Mesodermal cell (in vitro differentiated cells): ENCODE measurements around the gene PVALB.

Experiments
- H3K27ac ChIP-seq: 2 replicates; pipeline ENCODE4 v1.7.0; 2013; ENCODE audit warnings: mild to moderate bottlenecking, low read depth, low read length, moderate library complexity; ENCODE audit not compliant: severe bottlenecking
- H3K36me3 ChIP-seq: 2 replicates; pipeline ENCODE4 v1.7.1; 2013; ENCODE audit warnings: mild to moderate bottlenecking, low read length, moderate library complexity; ENCODE audit not compliant: control insufficient read depth, insufficient read depth
- H3K4me1 ChIP-seq: one replicate; pipeline ENCODE4 v1.7.1; 2013; ENCODE audit warnings: mild to moderate bottlenecking, low read length; ENCODE audit not compliant: insufficient read depth, control insufficient read depth, poor library complexity, severe bottlenecking
- H3K4me3 ChIP-seq: 2 replicates; pipeline ENCODE4 v1.7.0; 2013; ENCODE audit warnings: low read length, control low read depth, mild to moderate bottlenecking; ENCODE audit not compliant: insufficient read depth, poor library complexity, severe bottlenecking; ENCODE audit errors: extremely low read depth
- H3K9me3 ChIP-seq: 2 replicates; pipeline ENCODE4 v1.7.1; 2013; ENCODE audit warnings: mild to moderate bottlenecking, low read length, moderate library complexity; ENCODE audit not compliant: control insufficient read depth
- WGBS, 2 experiments: methylation state at CpG; one replicate each; pipeline ENCODE4 v1.1.5; 2013; ENCODE audit warnings: missing lambda C conversion rate in 2 of 2; ENCODE audit not compliant: insufficient coverage in 2 of 2; 5-methylcytosine and 5-hydroxymethylcytosine counted together

Gene PVALB

GRCh38 chr22:36811094-36811800, 5.6 kb downstream of the PVALB start:
- H3K27ac ChIP-seq, result no peak overlapping the region
- no peak overlapping the region for H3K4me3 ChIP-seq
- H3K4me1 ChIP-seq, result peaks cover 5% of the 10 kb centered on the region
- WGBS, 2 experiments, result 75 to 100% methylated on average over 2 of the region's 3 CpGs
- H3K9me3 ChIP-seq, result no peaks in the 10 kb centered on the region
- H3K36me3 ChIP-seq, result no peaks in the 10 kb centered on the region

GRCh38 chr22:36809351-36809750, 7.5 kb downstream of the PVALB start:
- no peak overlapping the region for H3K4me3 ChIP-seq
- H3K4me1 ChIP-seq, result peaks cover 4% of the 10 kb centered on the region
- H3K27ac ChIP-seq, result no peak overlapping the region
- no peaks in the 10 kb centered on the region for H3K9me3 ChIP-seq
- 85 to 100% methylated on average over 3 to 6 of the region's 6 CpGs for WGBS, 2 experiments
- H3K36me3 ChIP-seq, result no peaks in the 10 kb centered on the region

GRCh38 chr22:36808721-36809344, 8.0 kb downstream of the PVALB start:
- peaks cover 4% of the 10 kb centered on the region for H3K4me1 ChIP-seq
- no peaks in the 10 kb centered on the region for H3K36me3 ChIP-seq
- H3K9me3 ChIP-seq, result no peaks in the 10 kb centered on the region
- no CpG with 5 or more reads among the region's 1 CpG for WGBS, 2 experiments
- H3K27ac ChIP-seq, result no peak overlapping the region
- no peak overlapping the region for H3K4me3 ChIP-seq

GRCh38 chr22:36807627-36808026, 9.2 kb downstream of the PVALB start:
- H3K4me3 ChIP-seq, result no peak overlapping the region
- no peaks in the 10 kb centered on the region for H3K9me3 ChIP-seq
- H3K4me1 ChIP-seq, result peaks cover 4% of the 10 kb centered on the region
- 64 to 78% methylated on average over 5 of the region's 7 CpGs for WGBS, 2 experiments
- no peak overlapping the region for H3K27ac ChIP-seq
- H3K36me3 ChIP-seq, result no peaks in the 10 kb centered on the region

- Histone ChIP-seq H3K4me3 (no peak overlapping the region), H3K36me3 (no peaks in the 10 kb centered on the region), H3K27ac (no peak overlapping the region), H3K9me3 (no peaks in the 10 kb centered on the region), H3K4me1 (peaks cover 4% of the 10 kb centered on the region)
- WGBS, 2 experiments, result 81 to 89% methylated on average over 5 to 6 of the region's 6 CpGs
Measured at GRCh38 chr22:36806835-36807234, 10.0 kb downstream of the PVALB start.

- no peak overlapping the region for H3K4me3 ChIP-seq
- H3K4me1 ChIP-seq, result peaks cover 4% of the 10 kb centered on the region
- H3K27ac ChIP-seq, result no peak overlapping the region
- H3K36me3 ChIP-seq, result no peaks in the 10 kb centered on the region
- H3K9me3 ChIP-seq, result no peaks in the 10 kb centered on the region
- WGBS, 2 experiments, result no CpG with 5 or more reads among the region's 1 CpG
Measured at GRCh38 chr22:36803358-36803757, 13.5 kb downstream of the PVALB start.

GRCh38 chr22:36798674-36799066, 18.2 kb downstream of the PVALB start:
- Histone ChIP-seq H3K4me1 (peaks cover 5% of the 10 kb centered on the region), H3K4me3 (no peak overlapping the region), H3K36me3 (no peaks in the 10 kb centered on the region), H3K27ac (no peak overlapping the region), H3K9me3 (no peaks in the 10 kb centered on the region)
- 87 to 96% methylated on average over 9 to 10 of the region's 11 CpGs for WGBS, 2 experiments

- H3K4me1 ChIP-seq, result peaks cover 5% of the 10 kb centered on the region
- no peaks in the 10 kb centered on the region for H3K36me3 ChIP-seq
- WGBS, 2 experiments, result 58 to 80% methylated on average over 8 to 9 of the region's 12 CpGs
- H3K4me3 ChIP-seq, result no peak overlapping the region
- no peak overlapping the region for H3K27ac ChIP-seq
- H3K9me3 ChIP-seq, result no peaks in the 10 kb centered on the region
Measured at GRCh38 chr22:36797911-36798673, 18.7 kb downstream of the PVALB start.

- Histone ChIP-seq H3K36me3 (no peaks in the 10 kb centered on the region), H3K27ac (no peak overlapping the region), H3K4me1 (peaks cover 5% of the 10 kb centered on the region), H3K9me3 (no peaks in the 10 kb centered on the region), H3K4me3 (no peak overlapping the region)
- 77 to 81% methylated on average over 9 of the region's 9 CpGs for WGBS, 2 experiments
Measured at GRCh38 chr22:36797374-36797773, 19.5 kb downstream of the PVALB start.

GRCh38 chr22:36796552-36797175, 20.2 kb downstream of the PVALB start:
- WGBS, 2 experiments, result 61 to 76% methylated on average over 7 of the region's 7 CpGs

More at GRCh38 chr22:36796552-36797175, 20.2 kb downstream of the PVALB start:
- Histone ChIP-seq H3K9me3 (no peaks in the 10 kb centered on the region), H3K36me3 (no peaks in the 10 kb centered on the region), H3K27ac (no peak overlapping the region), H3K4me1 (peaks cover 5% of the 10 kb centered on the region), H3K4me3 (no peak overlapping the region)
